NCI-H1105 treated with DMSO at 0.1 percent for 48 hours (cell line): ENCODE measurements around the gene SF3A1.
"Not testable (repeated sequence)": the region's sequence is repeated elsewhere in the genome, so short reads cannot be mapped to it uniquely, and the experiment has no call there.

Source experiments
- DNase-seq: peaks from one replicate; lab custom pipeline; 2025; lab: John Stamatoyannopoulos, UW

SF3A1 gene

GRCh38 chr22:30347255-30347892, 9.3 kb downstream of the SF3A1 start:
- no peak for DNase-seq

- no peak for DNase-seq
These were observed 12.1 kb downstream of the SF3A1 start for GRCh38 chr22:30344447-30345200.

GRCh38 chr22:30340911-30341685, 15.6 kb downstream of the SF3A1 start:
- DNase-seq, result no peak

- DNase-seq, result no peak
These were observed 17.9 kb downstream of the SF3A1 start for GRCh38 chr22:30338802-30339201.

GRCh38 chr22:30338341-30338740, 18.4 kb downstream of the SF3A1 start:
- DNase-seq, result not testable (repeated sequence)

GRCh38 chr22:30337461-30337778, 19.3 kb downstream of the SF3A1 start:
- no peak for DNase-seq

- no peak for DNase-seq
These were observed 19.8 kb downstream of the SF3A1 start for GRCh38 chr22:30336752-30337460.

- no peak for DNase-seq
These were observed 21.5 kb downstream of the SF3A1 start for GRCh38 chr22:30335236-30335635.

GRCh38 chr22:30334646-30335045, 22.0 kb downstream of the SF3A1 start:
- DNase-seq, result no peak

GRCh38 chr22:30333707-30334087, 23.0 kb downstream of the SF3A1 start:
- DNase-seq, result no peak

- no peak for DNase-seq
These were observed 23.5 kb downstream of the SF3A1 start for GRCh38 chr22:30332994-30333706.

GRCh38 chr22:30332551-30332950, 24.1 kb downstream of the SF3A1 start:
- DNase-seq, result no peak

GRCh38 chr22:30328466-30329049, 28.1 kb downstream of the SF3A1 start:
- no peak for DNase-seq

- no peak for DNase-seq
These were observed 28.8 kb downstream of the SF3A1 start for GRCh38 chr22:30327864-30328345.

- peak; percentile 92 for DNase-seq
These were observed 29.9 kb downstream of the SF3A1 start, which contains the start of gene TBC1D10A for GRCh38 chr22:30326706-30327362. TSS of gene TBC1D10A (minus strand) at chr22:30326941. CDS start at chr22:30326881, 60 bp downstream.

GRCh38 chr22:30326255-30326705, 30.4 kb downstream of the SF3A1 start:
- no peak for DNase-seq

- no peak for DNase-seq
These were observed 30.9 kb downstream of the SF3A1 start for GRCh38 chr22:30325724-30326254.

GRCh38 chr22:30325065-30325720, 31.5 kb downstream of the SF3A1 start:
- no peak for DNase-seq

- no peak for DNase-seq
These were observed 32.5 kb downstream of the SF3A1 start for GRCh38 chr22:30324014-30324730.
